Inflammatory macrophage (primary cell): Measurements from ENCODE around the gene KCNIP3.

Experiments used
- DNase-seq, 2 donors: peaks; one replicate each; pipeline ENCODE4 v3.0.0-alpha.2; 2020 to 2022

KCNIP3 gene

DNA sequence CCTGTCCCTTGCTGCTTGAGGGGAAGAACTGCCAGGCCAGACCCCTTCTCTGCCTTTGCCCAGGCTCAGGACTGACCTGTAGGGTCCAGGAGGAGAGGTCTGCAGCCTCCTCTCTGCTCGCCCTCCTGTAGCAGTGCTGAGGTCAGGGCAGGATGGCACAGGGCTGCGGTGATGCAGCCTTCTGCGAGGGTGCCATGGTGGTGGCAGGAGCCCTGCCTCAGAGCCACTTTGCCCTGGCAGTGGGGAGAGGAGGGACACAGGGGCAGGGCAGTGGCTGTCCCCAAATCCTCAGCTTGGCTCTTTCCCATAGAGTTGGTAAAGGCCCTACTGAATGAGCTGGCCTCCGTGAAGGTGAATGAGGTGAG, 22.0 kb upstream of the KCNIP3 start:
- no peak for DNase-seq

DNA sequence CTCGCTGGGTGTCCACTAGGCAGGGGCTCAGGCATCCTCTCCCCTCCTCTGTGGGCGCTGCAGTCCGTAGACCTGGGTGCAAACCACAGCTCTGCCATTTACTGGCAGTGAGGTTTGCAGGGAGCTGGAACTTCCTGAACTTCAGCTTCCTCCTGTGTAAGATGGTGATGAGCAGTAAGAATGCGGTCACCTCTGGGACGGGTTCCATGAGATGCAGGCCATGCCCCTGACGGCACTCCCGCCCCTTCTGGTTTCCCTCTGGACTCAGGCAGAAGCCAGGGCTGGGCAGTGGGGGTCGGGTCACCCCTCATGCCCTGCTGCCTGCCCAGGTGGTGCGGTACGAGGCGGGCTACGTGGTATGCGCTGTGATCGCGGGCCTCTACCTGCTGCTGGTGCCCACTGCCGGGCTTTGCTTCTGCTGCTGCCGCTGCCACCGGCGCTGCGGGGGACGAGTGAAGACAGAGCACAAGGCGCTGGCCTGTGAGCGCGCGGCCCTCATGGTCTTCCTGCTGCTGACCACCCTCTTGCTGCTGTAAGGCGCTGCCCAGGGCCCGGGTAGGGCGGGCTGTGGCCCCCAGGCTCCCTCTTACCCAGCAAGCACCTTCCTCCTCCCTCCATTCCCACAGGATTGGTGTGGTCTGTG, 21.4 kb upstream of the KCNIP3 start:
- DNase-seq: peak; percentile 21 to 36

DNA sequence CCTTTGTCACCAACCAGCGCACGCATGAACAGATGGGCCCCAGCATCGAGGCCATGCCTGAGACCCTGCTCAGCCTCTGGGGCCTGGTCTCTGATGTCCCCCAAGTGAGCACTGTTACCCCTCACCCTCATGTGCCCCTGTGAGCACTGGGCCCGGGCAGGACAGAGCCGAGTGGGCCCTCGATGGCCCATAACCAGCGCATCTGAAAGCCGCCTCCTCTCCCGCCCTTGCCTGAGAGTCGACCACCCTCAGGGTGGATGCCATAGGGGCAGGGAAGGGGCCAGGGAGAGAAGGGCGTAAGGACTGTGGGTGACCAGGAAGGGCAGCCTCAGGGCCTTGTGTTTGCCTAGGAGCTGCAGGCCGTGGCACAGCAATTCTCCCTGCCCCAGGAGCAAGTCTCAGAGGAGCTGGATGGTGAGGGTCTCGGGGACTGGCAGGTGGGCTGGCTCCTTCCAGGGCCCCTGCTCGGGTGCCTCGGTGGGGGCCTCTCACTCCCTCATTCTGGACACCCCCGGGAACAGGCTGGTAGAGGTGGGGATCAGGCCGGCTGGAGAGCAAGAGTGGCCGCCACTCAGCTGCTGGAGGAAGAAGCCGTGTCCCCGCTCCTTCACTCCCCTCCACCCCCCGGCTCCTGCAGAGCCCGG, 20.8 kb upstream of the KCNIP3 start:
- no peak for DNase-seq

DNA sequence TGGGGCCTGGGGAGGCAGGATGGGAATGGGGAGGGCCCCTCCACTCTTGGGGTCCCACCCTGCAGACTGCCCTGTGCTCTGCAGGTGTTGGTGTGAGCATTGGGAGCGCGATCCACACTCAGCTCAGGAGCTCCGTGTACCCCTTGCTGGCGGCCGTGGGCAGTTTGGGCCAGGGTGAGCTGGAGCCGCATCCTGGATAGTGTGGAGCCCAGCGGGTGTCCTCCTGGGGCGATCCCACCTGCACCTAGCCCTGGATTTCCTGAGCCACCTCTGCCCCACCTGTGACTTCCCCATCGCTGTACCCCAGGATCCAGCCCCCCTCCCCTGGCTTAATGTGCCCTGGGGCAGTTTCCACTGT, 20.3 kb upstream of the KCNIP3 start:
- DNase-seq: no peak

DNA sequence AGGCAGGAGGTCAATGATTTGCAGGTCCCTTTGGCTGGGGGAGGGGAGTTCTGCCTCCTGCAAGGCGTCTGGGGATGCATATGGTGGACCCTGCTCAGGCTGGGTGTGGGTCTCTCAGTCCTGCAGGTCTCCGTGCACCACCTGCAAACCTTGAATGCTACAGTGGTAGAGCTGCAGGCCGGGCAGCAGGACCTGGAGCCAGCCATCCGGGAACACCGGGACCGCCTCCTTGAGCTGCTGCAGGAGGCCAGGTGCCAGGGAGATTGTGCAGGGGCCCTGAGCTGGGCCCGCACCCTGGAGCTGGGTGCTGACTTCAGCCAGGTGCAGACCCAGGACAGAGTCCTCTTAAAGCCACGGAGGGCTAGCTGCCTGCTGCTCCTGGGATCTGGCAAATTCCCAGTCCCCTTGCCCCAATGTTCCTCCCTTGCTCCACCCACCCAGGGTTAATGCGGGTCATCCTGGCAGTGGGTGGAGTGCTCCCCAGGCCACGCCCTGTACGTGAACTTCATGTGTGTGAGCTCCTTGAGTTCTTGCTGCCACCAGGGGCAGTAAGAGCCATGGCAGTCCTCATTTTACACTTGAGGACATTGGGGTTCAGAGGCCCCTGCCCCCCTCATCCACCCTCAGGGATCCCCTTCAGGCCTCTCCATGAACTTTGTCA, 19.8 kb upstream of the KCNIP3 start:
- DNase-seq: peak; percentile 15 to 22

DNA sequence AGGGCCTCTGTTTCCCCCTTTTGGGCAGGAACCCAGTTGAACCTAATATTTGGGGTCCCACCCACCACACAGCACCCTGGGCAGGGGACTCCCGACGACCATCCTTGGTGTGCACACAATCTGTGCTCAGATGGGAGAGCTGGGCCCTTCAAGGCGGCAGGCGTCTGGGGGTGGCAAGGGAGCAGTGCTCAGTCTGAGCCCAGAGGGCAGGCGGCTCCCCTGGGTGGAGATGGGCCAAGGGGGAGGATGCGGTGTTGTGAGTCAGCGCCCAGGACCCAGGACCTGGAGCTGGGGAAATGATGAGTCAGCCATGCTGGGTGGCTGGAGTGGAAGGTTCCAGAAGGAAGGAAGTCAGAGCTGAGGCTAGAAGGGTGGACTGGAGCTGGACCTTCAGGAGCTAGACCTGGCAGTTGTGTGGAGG, 19.1 kb upstream of the KCNIP3 start:
- no peak for DNase-seq

DNA sequence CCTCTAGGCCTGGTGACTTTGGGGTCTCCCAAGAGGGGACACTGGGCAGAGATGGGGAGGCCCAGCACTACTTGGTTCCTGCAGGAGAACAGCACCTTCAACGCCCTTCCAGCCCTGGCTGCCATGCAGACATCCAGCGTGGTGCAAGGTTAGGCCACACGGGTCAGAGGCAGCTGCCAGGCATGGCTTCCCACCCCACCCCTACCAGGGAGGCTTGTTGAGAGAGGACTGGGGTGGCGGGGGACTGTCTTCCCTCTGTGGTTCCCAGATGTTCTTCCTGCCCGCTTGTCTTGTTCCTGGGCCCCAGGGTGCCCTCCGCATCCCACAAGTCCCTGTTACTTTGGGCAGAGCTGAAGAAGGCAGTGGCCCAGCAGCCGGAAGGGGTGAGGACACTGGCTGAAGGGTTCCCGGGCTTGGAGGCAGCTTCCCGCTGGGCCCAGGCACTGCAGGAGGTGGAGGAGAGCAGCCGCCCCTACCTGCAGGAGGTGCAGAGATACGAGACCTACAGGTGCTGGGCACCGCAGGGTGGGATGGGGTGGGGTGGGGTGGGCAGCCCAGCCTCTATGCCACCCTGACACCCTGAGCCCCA, 18.4 kb upstream of the KCNIP3 start:
- DNase-seq: no peak

DNA sequence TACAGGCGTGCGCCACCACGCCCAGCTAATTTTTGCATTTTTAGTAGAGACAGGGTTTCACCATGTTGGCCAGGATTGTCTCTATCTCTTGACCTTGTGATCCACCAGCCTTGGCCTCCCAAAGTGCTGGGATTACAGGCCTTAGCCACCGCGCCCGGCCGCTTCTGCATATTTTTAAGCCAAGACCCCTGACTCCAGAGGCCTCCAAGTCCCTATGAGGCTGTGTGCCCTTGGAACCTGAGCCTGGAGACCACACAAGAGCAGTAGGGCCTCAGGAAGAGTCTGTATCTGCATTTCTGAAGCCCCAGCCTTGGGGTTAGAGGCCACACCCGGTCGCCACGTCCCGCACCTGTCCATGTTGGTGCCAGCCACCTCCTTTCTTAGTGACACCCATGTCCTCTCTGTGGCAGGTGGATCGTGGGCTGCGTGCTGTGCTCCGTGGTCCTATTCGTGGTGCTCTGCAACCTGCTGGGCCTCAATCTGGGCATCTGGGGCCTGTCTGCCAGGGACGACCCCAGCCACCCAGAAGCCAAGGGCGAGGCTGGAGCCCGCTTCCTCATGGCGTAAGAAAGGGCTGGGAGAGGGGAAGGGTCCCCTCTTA, 17.6 kb upstream of the KCNIP3 start:
- DNase-seq: no peak

DNA sequence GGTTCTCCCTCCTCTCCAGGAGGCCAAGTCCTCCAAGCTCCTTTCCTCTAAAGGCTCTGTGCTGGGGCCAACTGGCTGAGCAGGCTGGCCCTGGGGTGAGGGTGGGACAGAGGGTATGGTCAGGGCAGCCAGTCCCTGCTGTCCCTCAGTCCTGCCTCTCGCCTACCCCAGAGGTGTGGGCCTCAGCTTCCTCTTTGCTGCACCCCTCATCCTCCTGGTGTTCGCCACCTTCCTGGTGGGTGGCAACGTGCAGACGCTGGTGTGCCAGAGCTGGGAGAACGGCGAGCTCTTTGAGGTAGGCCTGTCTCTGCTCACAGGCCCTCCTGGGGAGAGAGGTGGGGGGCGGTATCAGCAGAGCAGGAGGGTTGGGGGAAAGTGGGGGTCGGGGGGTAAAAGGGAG, 16.1 kb upstream of the KCNIP3 start:
- DNase-seq: no peak

DNA sequence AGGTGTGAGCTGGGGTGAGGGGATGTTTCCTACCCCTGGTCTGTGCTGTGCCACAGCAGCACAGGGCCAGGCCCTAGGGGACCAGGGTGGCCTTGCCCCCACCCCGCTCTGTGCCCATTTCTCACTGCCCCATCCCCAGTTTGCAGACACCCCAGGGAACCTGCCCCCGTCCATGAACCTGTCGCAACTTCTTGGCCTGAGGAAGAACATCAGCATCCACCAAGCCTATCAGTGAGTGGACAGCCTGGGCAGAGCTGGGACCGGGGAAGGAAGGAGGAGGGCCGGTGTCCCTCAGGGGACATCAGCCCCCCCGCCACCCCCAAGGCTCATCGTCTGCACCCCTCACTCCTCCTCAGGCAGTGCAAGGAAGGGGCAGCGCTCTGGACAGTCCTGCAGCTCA, 15.4 kb upstream of the KCNIP3 start:
- no peak for DNase-seq

DNA sequence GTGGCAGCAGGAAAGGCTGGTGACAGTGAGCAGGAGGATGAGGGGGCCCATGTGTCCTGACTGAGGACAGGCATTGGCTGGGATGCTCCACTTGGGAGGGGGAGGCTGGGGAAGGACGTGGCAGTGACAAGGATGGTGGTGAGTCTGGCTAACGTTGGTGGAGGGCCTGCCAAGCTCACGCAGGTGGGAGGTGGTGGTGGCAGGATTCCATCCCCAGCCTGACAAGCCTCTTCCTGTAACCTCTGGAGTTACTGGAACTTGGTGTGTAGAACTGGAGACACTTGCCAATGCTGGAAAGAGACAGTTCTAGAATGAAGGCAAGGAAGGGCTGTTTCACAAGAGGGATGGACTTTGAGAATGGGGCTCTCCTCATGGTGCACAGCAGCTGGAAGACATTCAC, 14.7 kb upstream of the KCNIP3 start:
- DNase-seq: no peak

DNA sequence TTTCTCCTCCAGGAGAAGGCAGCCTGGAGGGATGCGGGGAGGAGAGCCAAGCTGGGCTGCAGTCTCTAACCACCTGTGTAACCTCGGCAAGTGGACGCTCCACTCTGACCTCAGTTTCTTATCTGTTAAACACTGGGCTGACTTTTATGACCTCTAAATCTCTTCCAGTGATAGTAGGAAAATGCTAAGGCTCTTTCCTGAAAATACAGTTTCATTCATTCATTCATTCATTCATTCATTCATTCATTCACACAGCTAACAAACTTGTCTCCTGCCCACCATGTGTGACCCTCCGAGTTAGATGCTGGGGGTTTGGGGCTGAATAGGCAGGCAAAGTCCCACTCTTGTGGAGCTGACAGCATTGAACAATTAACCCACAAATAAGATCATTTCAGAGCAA, 13.6 kb upstream of the KCNIP3 start:
- DNase-seq: no peak

DNA sequence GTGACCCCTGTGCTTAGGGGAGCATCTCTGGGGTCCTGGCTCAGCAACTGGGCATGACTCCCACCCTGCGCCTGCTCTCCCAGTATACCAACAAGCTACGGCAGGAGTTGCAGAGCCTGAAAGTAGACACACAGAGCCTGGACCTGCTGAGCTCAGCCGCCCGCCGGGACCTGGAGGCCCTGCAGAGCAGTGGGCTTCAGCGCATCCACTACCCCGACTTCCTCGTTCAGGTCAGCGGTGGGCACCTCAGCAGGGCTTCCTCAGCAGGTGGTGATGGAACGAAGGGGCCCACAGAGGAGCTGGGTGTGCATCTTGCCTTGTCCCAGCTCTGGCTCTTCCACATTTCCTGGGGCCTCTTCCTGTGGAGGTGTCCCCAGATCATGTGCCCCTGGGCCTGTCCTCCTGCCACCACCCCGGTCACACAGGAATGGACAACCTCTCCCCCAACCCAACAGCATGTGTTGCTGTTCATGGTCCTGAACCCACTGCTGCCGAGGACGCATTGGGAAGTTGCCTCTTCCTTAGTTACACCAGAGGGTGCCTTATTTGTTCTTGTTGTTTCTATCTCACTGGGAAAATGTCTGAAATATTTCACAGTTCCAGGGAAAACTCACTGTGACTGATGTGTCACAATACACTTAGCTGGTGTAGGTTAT, 12.1 kb upstream of the KCNIP3 start:
- no peak for DNase-seq

DNA sequence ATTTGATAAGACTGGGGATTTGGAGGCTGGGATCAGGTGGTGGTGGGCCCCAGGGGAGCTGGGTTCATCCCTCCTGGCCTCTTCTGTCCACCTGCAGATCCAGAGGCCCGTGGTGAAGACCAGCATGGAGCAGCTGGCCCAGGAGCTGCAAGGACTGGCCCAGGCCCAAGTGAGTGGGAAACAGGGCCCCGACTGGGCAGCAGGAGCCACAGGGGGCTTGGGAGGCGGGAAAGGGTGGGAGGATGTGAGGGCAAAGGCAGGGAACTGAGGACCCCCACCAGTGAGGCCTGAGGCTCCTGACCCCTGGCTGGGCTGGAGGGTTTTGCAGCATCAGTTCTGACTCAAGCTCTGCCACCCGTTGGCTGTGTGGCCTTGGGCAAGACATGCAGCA, 11.6 kb upstream of the KCNIP3 start:
- no peak for DNase-seq

DNA sequence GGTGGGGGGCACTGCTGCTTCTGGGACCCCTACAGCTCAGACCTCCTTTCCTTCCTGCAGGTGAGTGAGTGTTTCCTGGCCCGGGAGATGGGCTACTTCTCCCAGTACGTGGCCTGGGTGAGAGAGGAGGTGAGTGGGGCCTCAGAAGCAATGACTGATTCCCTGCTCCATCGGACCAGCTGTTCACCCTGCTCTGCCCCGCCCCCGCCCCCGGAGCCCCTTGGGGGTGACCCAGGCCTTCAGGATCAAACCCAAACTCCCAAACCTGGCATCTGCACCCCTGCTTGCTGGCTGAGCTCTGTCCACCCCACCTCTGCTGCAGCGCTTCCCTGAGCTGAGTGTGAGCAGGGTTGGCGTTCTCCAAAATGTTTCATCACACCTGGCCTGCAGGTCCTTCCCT, 9.8 kb upstream of the KCNIP3 start:
- no peak for DNase-seq

DNA sequence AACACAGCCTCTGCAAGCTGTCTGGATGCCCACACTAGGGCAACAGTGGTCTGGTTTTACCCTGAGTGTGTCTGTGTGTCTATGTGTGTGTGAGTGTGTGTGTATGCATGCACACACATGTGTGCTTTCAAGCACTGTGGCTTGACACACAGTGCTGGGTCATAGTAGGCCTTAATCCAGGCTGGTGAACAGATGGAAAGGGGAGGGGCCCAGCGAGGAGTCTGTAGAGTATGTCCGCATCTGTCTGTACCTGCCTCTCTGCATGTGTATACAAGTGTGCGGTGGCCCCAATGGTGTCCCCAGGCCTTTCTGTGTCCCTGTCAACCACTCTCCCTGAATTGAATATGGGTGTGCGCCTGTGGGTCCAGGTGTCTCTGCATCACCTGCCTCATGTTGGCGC, 9.3 kb upstream of the KCNIP3 start:
- no peak for DNase-seq

DNA sequence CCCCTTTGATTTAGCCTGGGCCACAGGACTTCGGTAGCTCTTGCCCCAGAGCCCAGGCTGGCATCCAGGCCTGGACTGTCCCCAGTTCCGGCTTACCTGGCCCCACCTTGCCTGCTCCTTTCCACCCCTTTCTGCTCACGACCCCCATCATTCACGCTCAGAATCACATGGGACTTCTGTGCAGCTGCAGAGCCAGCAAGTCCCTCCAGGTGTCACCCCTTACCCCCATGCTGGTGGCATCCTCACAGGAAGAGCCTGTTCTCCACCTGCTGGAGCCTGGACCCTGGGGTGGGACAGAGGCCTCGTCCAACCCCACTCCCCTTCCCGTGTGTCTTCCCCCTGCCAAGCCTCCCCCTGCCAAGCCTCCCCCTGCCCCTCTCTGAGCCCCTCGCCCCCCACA, 7.9 kb upstream of the KCNIP3 start:
- no peak for DNase-seq

DNA sequence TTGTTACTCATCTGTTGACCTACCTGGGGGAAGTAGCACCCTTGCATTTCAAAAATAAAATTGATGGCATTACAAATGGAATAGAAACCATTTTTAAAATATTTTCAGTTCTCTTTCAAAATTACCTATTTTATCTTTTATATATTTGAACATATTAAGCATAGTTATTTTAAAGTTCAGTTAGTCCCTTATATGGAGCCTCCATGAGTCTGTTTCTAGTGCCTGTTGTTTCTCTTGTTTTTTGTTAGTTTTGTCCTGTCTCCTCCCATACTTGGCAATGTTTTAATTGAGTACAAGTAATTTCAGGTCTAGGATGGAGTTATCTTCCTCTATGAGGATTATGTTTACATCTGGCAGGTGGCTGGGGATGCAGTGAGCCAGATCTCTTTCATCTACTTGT, 5.9 kb upstream of the KCNIP3 start:
- DNase-seq: no peak

DNA sequence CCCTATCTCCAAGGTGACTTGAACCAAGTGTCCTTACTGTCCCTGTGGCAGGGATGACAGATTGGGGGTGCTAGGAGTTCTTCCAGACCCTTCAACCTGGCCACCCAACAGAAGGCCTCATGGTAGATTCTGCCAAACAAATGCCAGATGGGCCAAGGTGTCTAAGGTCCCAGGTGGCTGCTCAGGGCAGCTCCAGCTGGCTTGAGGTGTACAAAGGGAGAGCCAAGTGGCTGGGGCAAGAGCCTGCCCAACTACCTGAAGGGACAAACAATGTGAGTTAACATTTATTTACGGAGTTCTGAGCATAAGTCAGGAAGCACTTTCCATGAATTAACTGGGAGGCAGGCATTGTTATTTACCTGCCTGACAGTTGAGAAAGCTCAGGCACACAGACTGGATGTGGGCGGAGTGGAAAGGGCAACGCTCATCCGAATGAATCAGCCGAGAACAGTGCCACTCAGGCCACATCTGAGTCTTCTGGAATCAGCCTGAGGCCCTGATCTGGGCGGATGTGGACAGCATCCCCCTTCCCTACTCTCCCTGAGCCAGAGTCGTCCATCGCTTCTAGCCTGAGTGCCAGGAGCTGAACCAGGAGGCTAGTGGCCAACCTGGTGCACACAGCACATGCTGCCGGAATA, 4.4 kb upstream of the KCNIP3 start:
- no peak for DNase-seq

DNA sequence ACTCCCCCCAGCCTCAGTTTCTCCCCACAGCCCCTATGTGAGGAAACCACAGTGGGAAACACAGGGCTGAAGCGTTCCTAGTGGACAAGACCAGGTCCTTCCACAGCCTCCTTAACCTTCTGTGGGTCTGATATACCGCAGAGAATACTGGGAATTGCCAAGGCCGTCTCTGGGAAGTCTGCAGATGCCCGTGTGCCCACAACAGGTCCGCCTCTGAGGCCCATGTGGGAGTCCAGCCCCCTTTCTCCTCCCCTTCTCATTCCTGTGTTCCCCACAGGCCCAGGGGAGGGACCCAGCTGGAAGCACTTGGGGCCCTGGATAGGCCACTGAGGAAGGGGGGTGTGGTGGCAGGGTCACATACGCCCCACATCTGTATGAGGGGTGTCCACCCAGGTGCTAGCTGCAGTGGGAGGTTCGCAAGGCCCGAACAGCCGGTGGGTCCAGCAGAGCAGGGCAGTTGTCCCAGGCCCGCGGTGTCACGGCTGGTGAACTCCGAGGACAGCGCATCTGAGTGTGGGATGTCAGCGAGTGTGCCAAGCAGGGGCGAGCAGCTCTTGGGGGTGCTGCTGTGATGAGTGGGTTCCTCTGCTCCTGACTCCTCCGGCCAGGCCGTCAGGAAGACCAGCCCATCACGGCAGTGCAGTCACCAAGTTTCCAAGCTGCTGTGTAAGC, 2.4 kb upstream of the KCNIP3 start:
- DNase-seq: no peak

DNA sequence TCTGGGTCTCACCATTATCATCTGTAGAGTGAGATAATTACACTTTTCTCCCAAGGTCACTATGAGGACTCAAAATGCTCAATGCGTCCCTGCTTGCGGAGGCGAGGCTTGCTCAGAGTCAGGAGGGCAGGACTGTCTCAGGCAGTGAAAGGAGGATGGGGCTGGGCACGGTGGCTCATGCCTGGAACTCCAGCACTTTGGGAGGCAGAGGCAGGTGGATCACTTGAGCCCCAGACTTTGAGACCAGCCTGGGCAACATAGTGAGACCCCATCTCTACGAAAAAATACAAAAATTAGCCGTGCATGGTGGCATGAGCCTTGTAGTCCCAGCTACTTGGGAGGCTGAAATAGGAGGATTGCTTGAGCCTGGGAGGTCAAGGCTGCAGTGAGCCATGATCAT, 1.8 kb upstream of the KCNIP3 start:
- no peak for DNase-seq

DNA sequence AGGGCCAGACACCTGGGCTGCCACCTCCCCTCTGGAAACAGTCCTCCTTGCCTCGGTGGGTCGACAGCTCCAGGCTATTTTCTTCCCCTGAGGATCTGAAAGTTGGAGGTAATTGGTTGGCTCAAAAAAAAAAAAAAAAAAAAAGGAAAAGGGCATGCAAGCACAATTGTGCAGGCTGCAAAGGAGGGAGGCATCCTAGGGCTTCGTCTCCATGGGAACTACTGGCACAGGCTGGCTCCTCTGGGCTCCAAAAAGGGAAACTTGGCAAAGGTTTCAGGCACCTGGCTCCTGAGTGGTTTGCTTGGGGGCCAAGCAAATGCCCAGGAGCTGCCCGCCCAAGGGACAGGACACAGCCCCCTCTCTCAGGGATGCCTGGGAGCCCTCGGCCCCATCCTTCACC, 1.1 kb upstream of the KCNIP3 start:
- no peak for DNase-seq
